ENCODE measurements around the gene RPS3.

The RPS3 gene

DNA sequence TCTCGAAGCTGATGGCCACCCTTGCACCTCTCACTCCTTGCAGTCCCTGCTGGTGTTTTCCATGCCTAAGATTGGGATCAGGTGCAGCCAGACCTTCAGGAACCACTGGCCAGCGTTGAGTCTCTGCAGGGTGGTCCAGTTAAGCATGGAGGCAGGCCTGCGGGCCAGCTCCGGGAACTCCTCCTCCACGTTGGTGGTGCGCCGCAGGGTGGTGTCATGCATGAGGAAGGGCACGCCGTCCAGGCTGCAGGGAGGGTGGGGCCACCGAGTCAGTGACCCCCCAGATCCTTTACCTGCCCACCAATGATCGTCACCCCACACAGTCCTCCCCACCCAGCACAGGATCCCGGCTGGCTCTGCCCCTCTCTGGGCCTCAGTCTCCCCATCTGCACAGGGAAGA, 43.7 kb downstream of the RPS3 start:
- no peaks in the 10 kb centered on the region for H3K36me3 Mint-ChIP-seq (ENCODE audit: low read depth)
- H3K4me3 Mint-ChIP-seq, result no peak overlapping the region
- no peaks in the 10 kb centered on the region for H3K27me3 Mint-ChIP-seq (ENCODE audit: low read depth)
- H3K27ac Mint-ChIP-seq, result no peak overlapping the region
- no peaks in the 10 kb centered on the region for H3K4me1 Mint-ChIP-seq (ENCODE audit: low read depth)
- no peaks in the 10 kb centered on the region for H3K9me3 Mint-ChIP-seq

- Mint-ChIP-seq H3K27ac (no peak overlapping the region), H3K4me3 (no peak overlapping the region), H3K4me1 (ENCODE audit: low read depth) (no peaks in the 10 kb centered on the region), H3K27me3 (ENCODE audit: low read depth) (no peaks in the 10 kb centered on the region), H3K36me3 (ENCODE audit: low read depth) (no peaks in the 10 kb centered on the region), H3K9me3 (no peaks in the 10 kb centered on the region)
These were observed 46.1 kb downstream of the RPS3 start for GRCh38 chr11:75445315-75445953.

- Mint-ChIP-seq H3K9me3 (no peaks in the 10 kb centered on the region), H3K36me3 (ENCODE audit: low read depth) (no peaks in the 10 kb centered on the region), H3K4me3 (no peak overlapping the region), H3K27ac (no peak overlapping the region), H3K27me3 (ENCODE audit: low read depth) (no peaks in the 10 kb centered on the region), H3K4me1 (ENCODE audit: low read depth) (no peaks in the 10 kb centered on the region)
These were observed 48.1 kb downstream of the RPS3 start for GRCh38 chr11:75447415-75447814.

DNA sequence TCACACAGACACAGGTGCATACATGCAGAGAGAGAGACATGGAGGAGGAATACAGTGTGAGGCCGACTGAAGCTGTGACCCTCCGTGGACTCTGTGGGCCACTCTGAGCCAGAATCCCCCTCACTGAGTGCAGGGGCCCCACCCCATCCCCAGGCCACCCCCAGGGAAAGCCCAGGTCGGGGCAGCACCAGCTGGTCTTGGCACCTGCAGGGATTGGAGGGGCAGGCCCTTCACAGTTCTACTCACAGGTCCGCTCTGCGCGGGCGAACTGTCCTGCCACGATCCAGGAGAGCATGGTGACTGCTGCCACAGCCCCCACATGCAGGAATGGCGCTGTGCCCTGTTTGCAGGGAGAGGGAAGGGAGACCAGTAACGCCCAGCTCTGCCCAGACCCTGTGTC, 50.0 kb downstream of the RPS3 start:
- Mint-ChIP-seq H3K27me3 (ENCODE audit: low read depth) (no peaks in the 10 kb centered on the region), H3K9me3 (no peaks in the 10 kb centered on the region), H3K36me3 (ENCODE audit: low read depth) (no peaks in the 10 kb centered on the region), H3K27ac (no peak overlapping the region), H3K4me1 (ENCODE audit: low read depth) (no peaks in the 10 kb centered on the region), H3K4me3 (no peak overlapping the region)

DNA sequence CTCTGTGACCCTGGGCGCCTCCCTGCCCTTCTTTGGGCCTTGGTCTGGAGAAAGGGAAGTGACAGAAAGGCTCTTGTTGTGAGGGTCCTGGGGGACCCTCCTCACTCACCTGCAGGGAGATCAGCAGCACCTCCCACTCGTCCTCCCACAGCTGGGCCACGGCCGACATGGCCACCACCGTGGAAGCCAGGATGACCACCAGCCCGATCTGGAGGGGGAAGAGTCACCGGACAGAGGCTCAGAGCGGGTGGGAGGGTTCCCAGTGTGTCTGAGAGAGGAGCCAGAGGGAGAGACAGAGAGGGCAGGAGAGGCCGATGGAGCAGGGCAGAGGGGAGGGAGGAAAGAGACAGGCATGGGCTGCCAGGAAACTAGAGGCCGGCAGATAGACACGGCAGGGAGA, 50.5 kb downstream of the RPS3 start:
- H3K27ac Mint-ChIP-seq, result no peak overlapping the region
- no peaks in the 10 kb centered on the region for H3K36me3 Mint-ChIP-seq (ENCODE audit: low read depth)
- no peaks in the 10 kb centered on the region for H3K27me3 Mint-ChIP-seq (ENCODE audit: low read depth)
- H3K4me1 Mint-ChIP-seq (ENCODE audit: low read depth), result no peaks in the 10 kb centered on the region
- no peaks in the 10 kb centered on the region for H3K9me3 Mint-ChIP-seq
- no peak overlapping the region for H3K4me3 Mint-ChIP-seq

DNA sequence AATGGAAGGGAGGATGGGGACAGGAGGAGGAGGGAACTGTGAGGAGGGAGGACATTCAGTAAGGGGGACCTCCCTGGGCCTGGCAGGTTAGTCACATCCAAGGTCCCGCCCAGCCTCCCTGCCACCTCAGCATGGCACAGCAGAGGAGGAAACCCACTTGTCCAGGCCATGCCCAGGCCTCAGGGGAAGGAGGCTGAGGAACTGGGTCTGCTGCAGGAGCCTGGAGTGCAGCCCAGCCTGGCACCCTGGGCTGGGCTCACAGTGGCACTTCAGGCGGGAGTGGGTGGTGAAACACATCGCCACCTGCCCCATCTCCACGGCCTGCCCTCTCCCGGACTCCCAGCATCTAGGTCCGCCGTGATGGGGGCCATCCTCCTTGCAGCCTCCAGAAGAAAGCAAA, 50.9 kb downstream of the RPS3 start:
- Mint-ChIP-seq H3K4me3 (no peak overlapping the region), H3K4me1 (ENCODE audit: low read depth) (no peaks in the 10 kb centered on the region), H3K27me3 (ENCODE audit: low read depth) (no peaks in the 10 kb centered on the region), H3K36me3 (ENCODE audit: low read depth) (no peaks in the 10 kb centered on the region), H3K9me3 (no peaks in the 10 kb centered on the region), H3K27ac (no peak overlapping the region)

- Mint-ChIP-seq H3K4me1 (ENCODE audit: low read depth) (no peaks in the 10 kb centered on the region), H3K9me3 (no peaks in the 10 kb centered on the region), H3K27me3 (ENCODE audit: low read depth) (no peaks in the 10 kb centered on the region), H3K27ac (no peak overlapping the region), H3K36me3 (ENCODE audit: low read depth) (no peaks in the 10 kb centered on the region), H3K4me3 (no peak overlapping the region)
These were observed 51.8 kb downstream of the RPS3 start for GRCh38 chr11:75450826-75451821.

DNA sequence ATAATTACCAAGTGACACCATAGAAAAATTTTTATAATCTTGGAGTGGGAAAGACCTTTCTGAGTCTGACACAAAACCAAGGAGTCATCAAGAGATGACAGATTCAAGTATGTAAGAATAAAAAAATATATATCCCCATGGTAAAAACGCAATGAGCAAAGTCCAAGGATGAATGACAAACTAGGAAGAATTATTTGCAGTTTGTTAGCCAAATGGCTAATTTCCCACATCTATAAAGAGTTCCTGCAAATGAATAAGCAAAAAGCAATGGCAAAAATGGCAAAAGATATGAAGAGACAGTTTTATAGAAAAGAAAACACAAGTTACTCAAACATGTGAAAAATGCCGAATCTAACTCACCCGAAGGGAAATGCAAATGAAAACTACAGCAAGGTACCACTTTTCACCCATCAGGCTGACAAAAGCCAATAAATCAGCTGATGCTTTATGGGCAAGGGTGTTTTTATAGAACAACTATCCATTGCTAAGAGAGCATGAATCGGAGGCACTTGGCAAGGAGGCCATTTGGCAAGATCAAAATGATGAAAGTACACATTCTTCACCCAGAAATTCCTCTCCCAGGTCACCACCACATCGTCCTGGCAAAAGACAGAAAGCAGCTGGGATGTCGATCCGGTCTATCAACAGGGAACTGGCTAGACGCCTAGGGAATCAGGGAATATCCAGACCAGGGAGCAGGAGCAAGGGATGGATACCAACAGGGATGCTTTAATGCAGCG, 54.8 kb downstream of the RPS3 start:
- no peak overlapping the region for H3K27ac Mint-ChIP-seq

DNA sequence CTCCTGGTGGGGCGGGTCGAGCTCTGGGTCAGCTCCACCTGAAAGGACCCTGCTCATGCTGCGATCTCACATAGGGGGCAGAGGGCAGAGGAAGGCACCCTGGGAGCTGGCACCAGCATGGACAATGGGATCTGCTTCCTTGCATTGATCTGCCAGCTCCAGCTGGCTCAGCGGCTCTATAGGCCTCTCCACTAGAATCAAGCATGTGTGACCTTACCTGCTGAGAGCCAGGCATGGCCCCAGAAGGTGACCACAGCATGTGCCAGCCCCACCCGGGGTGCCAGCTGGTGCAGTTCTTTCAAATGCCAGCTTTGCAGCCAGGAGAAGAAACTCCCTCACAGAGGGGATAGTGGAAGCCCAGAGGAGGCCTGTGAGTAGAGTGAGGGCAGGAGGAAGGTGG, 55.7 kb downstream of the RPS3 start:
- Mint-ChIP-seq H3K9me3 (no peaks in the 10 kb centered on the region), H3K4me3 (no peak overlapping the region), H3K4me1 (ENCODE audit: low read depth) (no peaks in the 10 kb centered on the region), H3K27me3 (ENCODE audit: low read depth) (no peaks in the 10 kb centered on the region), H3K36me3 (ENCODE audit: low read depth) (no peaks in the 10 kb centered on the region), H3K27ac (no peak overlapping the region)

More for the DNA sequence above, 54.8 kb downstream of the RPS3 start:
- Mint-ChIP-seq H3K4me3 (no peak overlapping the region), H3K9me3 (no peaks in the 10 kb centered on the region), H3K4me1 (ENCODE audit: low read depth) (no peaks in the 10 kb centered on the region), H3K27me3 (ENCODE audit: low read depth) (no peaks in the 10 kb centered on the region), H3K36me3 (ENCODE audit: low read depth) (no peaks in the 10 kb centered on the region)

Data from T-helper 1 cell treated with Interleukin-12 subunit alpha and Interleukin-12 subunit beta and Interleukin-4 antibody, amounts not matched to agents 30 μg/mL and 1 μg/mL, for 36 hours (primary cell).